ENCODE results near the gene UVSSA. TPM values are rescaled to one million over a fixed set of nuclear protein-coding genes. Genes with fewer than 3 reads are reported as not detected.
"Not testable (repeated sequence)": the region's sequence is repeated elsewhere in the genome, so short reads cannot be mapped to it uniquely, and the experiment has no call there.

The UVSSA gene
- total and polyA plus RNA-seq, 9 donors: 5.5 to 13.6 (median 9.1) TPM

GRCh38 chr4:1316537-1317168 lies 30.4 kb upstream of the UVSSA start:
- WGBS (ENCODE audit: insufficient coverage): 70% methylated on average over 10 of the region's 16 CpGs
- peaks cover 72% of the 10 kb centered on the region for H3K36me3 ChIP-seq (ENCODE audit: control insufficient read depth, insufficient read depth, low read length)
- H3K4me1 ChIP-seq (ENCODE audit: control insufficient read depth, insufficient read depth, low read length): no peaks in the 10 kb centered on the region
- no peaks in the 10 kb centered on the region for H3K9me3 ChIP-seq (replicated peaks; ENCODE audit: control insufficient read depth, low read depth, low read length)
- no peak for DNase-seq
- no peaks in the 10 kb centered on the region for H3K27me3 ChIP-seq (ENCODE audit: control insufficient read depth, insufficient read depth, low read length)
- H3K4me3 ChIP-seq (ENCODE audit: low read length): no peak overlapping the region
- no peak overlapping the region for H3K27ac ChIP-seq (ENCODE audit: low read length)

GRCh38 chr4:1317177-1318045 lies 29.6 kb upstream of the UVSSA start:
- H3K9me3 ChIP-seq (replicated peaks; ENCODE audit: control insufficient read depth, low read depth, low read length): no peaks in the 10 kb centered on the region
- H3K4me1 ChIP-seq (ENCODE audit: control insufficient read depth, insufficient read depth, low read length): no peaks in the 10 kb centered on the region
- H3K27ac ChIP-seq (ENCODE audit: low read length): no peak overlapping the region
- H3K4me3 ChIP-seq (ENCODE audit: low read length): no peak overlapping the region
- no peak for DNase-seq
- WGBS (ENCODE audit: insufficient coverage): 94% methylated on average over 27 of the region's 29 CpGs
- no peaks in the 10 kb centered on the region for H3K27me3 ChIP-seq (ENCODE audit: control insufficient read depth, insufficient read depth, low read length)
- peaks cover 71% of the 10 kb centered on the region for H3K36me3 ChIP-seq (ENCODE audit: control insufficient read depth, insufficient read depth, low read length)

GRCh38 chr4:1318046-1318375 lies 29.0 kb upstream of the UVSSA start:
- 92% methylated on average over 9 of the region's 13 CpGs for WGBS (ENCODE audit: insufficient coverage)
- DNase-seq: no peak
- H3K27ac ChIP-seq (ENCODE audit: low read length): no peak overlapping the region
- no peak overlapping the region for H3K4me3 ChIP-seq (ENCODE audit: low read length)
- peaks cover 69% of the 10 kb centered on the region for H3K36me3 ChIP-seq (ENCODE audit: control insufficient read depth, insufficient read depth, low read length)
- no peaks in the 10 kb centered on the region for H3K4me1 ChIP-seq (ENCODE audit: control insufficient read depth, insufficient read depth, low read length)
- H3K9me3 ChIP-seq (replicated peaks; ENCODE audit: control insufficient read depth, low read depth, low read length): no peaks in the 10 kb centered on the region
- H3K27me3 ChIP-seq (ENCODE audit: control insufficient read depth, insufficient read depth, low read length): no peaks in the 10 kb centered on the region

- 89% methylated on average over 15 of the region's 18 CpGs for WGBS (ENCODE audit: insufficient coverage)
- Histone ChIP-seq H3K36me3 (ENCODE audit: control insufficient read depth, insufficient read depth, low read length) (peaks cover 68% of the 10 kb centered on the region), H3K9me3 (replicated peaks; ENCODE audit: control insufficient read depth, low read depth, low read length) (no peaks in the 10 kb centered on the region), H3K4me3 (ENCODE audit: low read length) (no peak overlapping the region), H3K27ac (ENCODE audit: low read length) (no peak overlapping the region), H3K27me3 (ENCODE audit: control insufficient read depth, insufficient read depth, low read length) (no peaks in the 10 kb centered on the region), H3K4me1 (ENCODE audit: control insufficient read depth, insufficient read depth, low read length) (no peaks in the 10 kb centered on the region)
- no peak for DNase-seq
These were observed 28.4 kb upstream of the UVSSA start for GRCh38 chr4:1318488-1319213.

- Histone ChIP-seq H3K4me1 (ENCODE audit: control insufficient read depth, insufficient read depth, low read length) (no peaks in the 10 kb centered on the region), H3K9me3 (replicated peaks; ENCODE audit: control insufficient read depth, low read depth, low read length) (no peaks in the 10 kb centered on the region), H3K36me3 (ENCODE audit: control insufficient read depth, insufficient read depth, low read length) (peaks cover 64% of the 10 kb centered on the region), H3K27ac (ENCODE audit: low read length) (no peak overlapping the region), H3K27me3 (ENCODE audit: control insufficient read depth, insufficient read depth, low read length) (no peaks in the 10 kb centered on the region), H3K4me3 (ENCODE audit: low read length) (no peak overlapping the region)
- no peak for DNase-seq
- WGBS (ENCODE audit: insufficient coverage): 94% methylated on average over 11 of the region's 13 CpGs
These were observed 25.5 kb upstream of the UVSSA start for GRCh38 chr4:1321486-1321885.

- no peaks in the 10 kb centered on the region for H3K9me3 ChIP-seq (replicated peaks; ENCODE audit: control insufficient read depth, low read depth, low read length)
- H3K4me1 ChIP-seq (ENCODE audit: control insufficient read depth, insufficient read depth, low read length): no peaks in the 10 kb centered on the region
- no peak for DNase-seq
- H3K36me3 ChIP-seq (ENCODE audit: control insufficient read depth, insufficient read depth, low read length): peaks cover 64% of the 10 kb centered on the region
- 90% methylated on average over 14 of the region's 18 CpGs for WGBS (ENCODE audit: insufficient coverage)
- H3K27ac ChIP-seq (ENCODE audit: low read length): no peak overlapping the region
- H3K4me3 ChIP-seq (ENCODE audit: low read length): no peak overlapping the region
- no peaks in the 10 kb centered on the region for H3K27me3 ChIP-seq (ENCODE audit: control insufficient read depth, insufficient read depth, low read length)
These were observed 24.9 kb upstream of the UVSSA start for GRCh38 chr4:1321946-1322650.

GRCh38 chr4:1323280-1323634 lies 23.8 kb upstream of the UVSSA start:
- WGBS (ENCODE audit: insufficient coverage): 95% methylated on average over 7 of the region's 8 CpGs
- no peaks in the 10 kb centered on the region for H3K27me3 ChIP-seq (ENCODE audit: control insufficient read depth, insufficient read depth, low read length)
- DNase-seq: no peak
- H3K36me3 ChIP-seq (ENCODE audit: control insufficient read depth, insufficient read depth, low read length): peaks cover 64% of the 10 kb centered on the region
- H3K4me3 ChIP-seq (ENCODE audit: low read length): no peak overlapping the region
- H3K9me3 ChIP-seq (replicated peaks; ENCODE audit: control insufficient read depth, low read depth, low read length): no peaks in the 10 kb centered on the region
- H3K4me1 ChIP-seq (ENCODE audit: control insufficient read depth, insufficient read depth, low read length): no peaks in the 10 kb centered on the region
- no peak overlapping the region for H3K27ac ChIP-seq (ENCODE audit: low read length)

GRCh38 chr4:1323635-1324442 lies 23.2 kb upstream of the UVSSA start:
- H3K9me3 ChIP-seq (replicated peaks; ENCODE audit: control insufficient read depth, low read depth, low read length): no peaks in the 10 kb centered on the region
- H3K4me1 ChIP-seq (ENCODE audit: control insufficient read depth, insufficient read depth, low read length): no peaks in the 10 kb centered on the region
- no peak overlapping the region for H3K4me3 ChIP-seq (ENCODE audit: low read length)
- WGBS (ENCODE audit: insufficient coverage): 96% methylated on average over 10 of the region's 11 CpGs
- H3K27ac ChIP-seq (ENCODE audit: low read length): no peak overlapping the region
- no peaks in the 10 kb centered on the region for H3K27me3 ChIP-seq (ENCODE audit: control insufficient read depth, insufficient read depth, low read length)
- DNase-seq: no peak
- H3K36me3 ChIP-seq (ENCODE audit: control insufficient read depth, insufficient read depth, low read length): peaks cover 66% of the 10 kb centered on the region

- H3K36me3 ChIP-seq (ENCODE audit: control insufficient read depth, insufficient read depth, low read length): peaks cover 63% of the 10 kb centered on the region
- H3K9me3 ChIP-seq (replicated peaks; ENCODE audit: control insufficient read depth, low read depth, low read length); H3K4me3 ChIP-seq (ENCODE audit: low read length); DNase-seq; H3K27me3 ChIP-seq (ENCODE audit: control insufficient read depth, insufficient read depth, low read length); H3K4me1 ChIP-seq (ENCODE audit: control insufficient read depth, insufficient read depth, low read length); H3K27ac ChIP-seq (ENCODE audit: low read length): not testable (repeated sequence)
- WGBS (ENCODE audit: insufficient coverage): 97% methylated on average over 20 of the region's 20 CpGs
These were observed 22.4 kb upstream of the UVSSA start for GRCh38 chr4:1324443-1325175.

Data from muscle of leg (tissue), 11 donors.